CD4-positive, alpha-beta memory T cell (primary cell): ENCODE results near the gene FAM171A1. TPM values are rescaled to one million over a fixed set of nuclear protein-coding genes. Genes with fewer than 3 reads are reported as not detected.

Source experiments
- CTCF ChIA-PET: fragments of 350-600 bp; sonication (Branson Sonifier 250); formaldehyde crosslinking; loops from one replicate; lab custom pipeline; 2021; ENCODE audit warnings: inconsistent platforms; ENCODE audit not compliant: partially characterized antibody; lab: Charles Lee
- POLR2A ChIA-PET: fragments of 350-600 bp; sonication (Branson Sonifier 250); formaldehyde crosslinking; loops from one replicate; lab custom pipeline; 2021; ENCODE audit not compliant: partially characterized antibody; lab: Charles Lee
- DNase-seq, 5 donors: peaks; one replicate each; pipeline versions ENCODE4 v3.0.0 to v3.0.0-alpha.2; 2020 to 2022; ENCODE audit warnings: mixed read lengths in 1 of 5
- H3K27ac ChIP-seq: one replicate; pipeline ENCODE4 v1.7.0; 2013; ENCODE audit warnings: low read depth, low read length
- H3K27me3 ChIP-seq: 2 replicates; pipeline ENCODE4 v1.7.0; 2013; ENCODE audit warnings: mild to moderate bottlenecking, low read length, moderate library complexity; ENCODE audit not compliant: insufficient read depth
- H3K36me3 ChIP-seq: 2 replicates; pipeline ENCODE4 v1.7.0; 2013; ENCODE audit warnings: mild to moderate bottlenecking, low read length, moderate library complexity; ENCODE audit not compliant: insufficient read depth
- H3K4me1 ChIP-seq: 2 replicates; pipeline ENCODE4 v1.7.0; 2013; ENCODE audit warnings: mild to moderate bottlenecking, low read length, moderate library complexity; ENCODE audit not compliant: insufficient read depth
- H3K4me3 ChIP-seq, 2 donors: one replicate each; pipeline ENCODE4 v1.7.0; 2013; ENCODE audit warnings: low read length in 2 of 2, mild to moderate bottlenecking in 1 of 2
- H3K9me3 ChIP-seq, 2 donors: one replicate each; pipeline ENCODE4 v1.7.0; 2013; ENCODE audit warnings: low read length in 2 of 2, control low read depth in 1 of 2; ENCODE audit not compliant: control insufficient read depth in 1 of 2
- H3K27ac Mint-ChIP-seq, 7 donors: one replicate each; pipeline ENCODE4 v1.8.0; 2020 to 2021; ENCODE audit warnings: mixed read lengths in 7 of 7, mild to moderate bottlenecking in 6 of 7, inconsistent platforms in 3 of 7, moderate library complexity in 3 of 7
- H3K27me3 Mint-ChIP-seq, 2 donors: one replicate each; pipeline ENCODE4 v1.8.0; 2020 to 2021; ENCODE audit warnings: mixed read lengths in 2 of 2
- H3K36me3 Mint-ChIP-seq, 2 donors: one replicate each; pipeline ENCODE4 v1.8.0; 2020 to 2021; ENCODE audit warnings: mixed read lengths in 2 of 2, inconsistent platforms in 1 of 2, mild to moderate bottlenecking in 1 of 2
- H3K4me1 Mint-ChIP-seq, 4 donors: one replicate each; pipeline ENCODE4 v1.8.0; 2020 to 2021; ENCODE audit warnings: mixed read lengths in 4 of 4, mild to moderate bottlenecking in 1 of 4
- H3K4me3 Mint-ChIP-seq, 8 donors: one replicate each; pipeline ENCODE4 v1.8.0; 2020 to 2021; ENCODE audit warnings: mixed read lengths in 8 of 8, mild to moderate bottlenecking in 7 of 8, moderate library complexity in 6 of 8, inconsistent platforms in 3 of 8
- H3K9me3 Mint-ChIP-seq, 8 donors: one replicate each; pipeline ENCODE4 v1.8.0; 2020 to 2021; ENCODE audit warnings: mixed read lengths in 8 of 8, mild to moderate bottlenecking in 5 of 8, inconsistent platforms in 3 of 8, moderate library complexity in 1 of 8
- intact Hi-C: fragments of 100-400 bp; cut with micrococcal nuclease; formaldehyde crosslinking; loops from one replicate; pipeline ENCODE4 v1.15.1; 2023
- polyA plus RNA-seq, 2 donors: library from polyadenylated mRNA; unstranded; fragments of 300-500 nt; fragmentation: Illumina TruSeq; gene quantifications; one replicate each; pipeline ENCODE4 v1.2.3, GENCODE V29; 2021
- total RNA-seq, 2 experiments: library from RNA; stranded (reverse); gene quantifications; one replicate each; pipeline ENCODE4 v1.2.3, GENCODE V29; 2021

FAM171A1 gene
- total and polyA plus RNA-seq, 4 experiments from 2014 or later: 7.1 to 10.6 (median 8.6) TPM

GRCh38 chr10:15352201-15352600, 18.9 kb downstream of the FAM171A1 start:
- no peaks in the 10 kb centered on the region for H3K36me3 ChIP-seq
- Mint-ChIP-seq H3K4me1 (peaks cover 0 to 8% (median 2%) of the 10 kb centered on the region in 4 donors), H3K9me3 (peaks cover 0 to 2% (median 0%) of the 10 kb centered on the region in 8 donors), H3K27me3 (peaks cover 9 to 14% of the 10 kb centered on the region in 2 donors), H3K27ac (no peak overlapping the region), H3K4me3 (no peak overlapping the region), H3K36me3 (no peaks in the 10 kb centered on the region)
- ChIA-PET CTCF (no interaction called here), POLR2A (no interaction called here)
- no peak overlapping the region for H3K27ac ChIP-seq
- H3K9me3 ChIP-seq: no peaks in the 10 kb centered on the region
- DNase-seq: no peak
- intact Hi-C loops: no loop called here
- no peaks in the 10 kb centered on the region for H3K4me1 ChIP-seq
- H3K4me3 ChIP-seq: no peak overlapping the region
- peaks cover 4% of the 10 kb centered on the region for H3K27me3 ChIP-seq

DNA sequence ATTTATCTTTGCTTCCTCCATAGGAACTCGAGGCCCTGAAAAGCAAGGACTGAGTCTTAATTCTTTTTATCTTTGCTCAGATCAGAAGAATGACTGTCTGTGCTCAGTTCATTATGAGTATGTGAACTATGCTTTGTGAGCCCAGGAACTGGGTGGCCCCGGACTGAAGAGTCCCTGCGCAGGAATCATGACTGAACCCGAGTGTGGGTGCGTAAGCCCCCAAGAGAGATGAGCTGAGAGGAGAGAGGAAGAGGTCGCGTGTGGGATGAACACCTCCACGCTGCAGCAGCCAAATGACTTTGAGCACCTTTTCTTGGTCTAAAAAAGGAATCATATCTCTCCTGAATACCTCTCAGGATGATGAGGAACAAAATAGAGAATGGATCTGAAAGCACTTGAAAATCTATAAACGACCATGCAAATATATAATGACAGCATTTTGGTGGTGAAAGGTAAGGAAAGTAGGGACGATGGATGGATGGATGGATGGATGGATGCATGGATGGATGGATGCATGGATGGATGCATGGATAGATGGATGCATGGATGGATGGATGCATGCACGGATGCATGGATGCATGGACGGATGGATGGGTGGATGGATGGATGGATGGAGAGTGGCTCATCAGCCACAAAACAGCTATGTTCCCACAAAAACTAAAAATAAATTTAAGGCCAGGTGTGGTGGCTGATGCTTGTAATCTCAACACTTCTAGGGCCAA, 19.8 kb downstream of the FAM171A1 start:
- Mint-ChIP-seq H3K4me3 (no peak overlapping the region), H3K27me3 (peaks cover 12 to 14% of the 10 kb centered on the region in 2 donors), H3K4me1 (peaks cover 0 to 8% (median 2%) of the 10 kb centered on the region in 4 donors), H3K27ac (no peak overlapping the region), H3K36me3 (no peaks in the 10 kb centered on the region), H3K9me3 (peaks cover 0 to 2% (median 0%) of the 10 kb centered on the region in 8 donors)
- no peak for DNase-seq
- CTCF ChIA-PET: no interaction called here
- Histone ChIP-seq H3K4me3 (no peak overlapping the region), H3K36me3 (no peaks in the 10 kb centered on the region), H3K27me3 (peaks cover 4% of the 10 kb centered on the region), H3K27ac (no peak overlapping the region), H3K9me3 (no peaks in the 10 kb centered on the region), H3K4me1 (no peaks in the 10 kb centered on the region)
- intact Hi-C loops: no loop called here
- POLR2A ChIA-PET: no interaction called here

- no peaks in the 10 kb centered on the region for H3K4me1 ChIP-seq
- Mint-ChIP-seq H3K4me1 (peaks cover 0 to 8% (median 2%) of the 10 kb centered on the region in 4 donors), H3K27ac (no peak overlapping the region), H3K4me3 (peak overlapping the region in 1 of 8 donors; percentile 3), H3K9me3 (peaks cover 0 to 2% (median 0%) of the 10 kb centered on the region in 8 donors), H3K36me3 (no peaks in the 10 kb centered on the region), H3K27me3 (peaks cover 13 to 17% of the 10 kb centered on the region in 2 donors)
- intact Hi-C loops: no loop called here
- no peaks in the 10 kb centered on the region for H3K36me3 ChIP-seq
- ChIA-PET POLR2A (no interaction called here), CTCF (interaction anchor here (0.9 kb wide), 1 partner anchor 12 kb away, joined by 3 read pairs; no protein-coding TSS in a partner anchor)
- H3K9me3 ChIP-seq: no peaks in the 10 kb centered on the region
- no peak overlapping the region for H3K4me3 ChIP-seq
- H3K27ac ChIP-seq: no peak overlapping the region
- DNase-seq: no peak
- peaks cover 4% of the 10 kb centered on the region for H3K27me3 ChIP-seq
Measured at GRCh38 chr10:15349112-15349511, 22.0 kb downstream of the FAM171A1 start.

GRCh38 chr10:15348579-15348978, 22.5 kb downstream of the FAM171A1 start:
- H3K4me1 Mint-ChIP-seq: peaks cover 0 to 8% (median 2%) of the 10 kb centered on the region in 4 donors
- no peaks in the 10 kb centered on the region for H3K36me3 Mint-ChIP-seq
- H3K4me3 Mint-ChIP-seq: peak overlapping the region in 1 of 8 donors; percentile 3
- Histone ChIP-seq H3K9me3 (no peaks in the 10 kb centered on the region), H3K4me3 (no peak overlapping the region), H3K36me3 (no peaks in the 10 kb centered on the region), H3K27ac (no peak overlapping the region), H3K4me1 (no peaks in the 10 kb centered on the region), H3K27me3 (peaks cover 4% of the 10 kb centered on the region)
- POLR2A ChIA-PET: no interaction called here
- intact Hi-C loops: no loop called here
- H3K9me3 Mint-ChIP-seq: peaks cover 0 to 2% (median 0%) of the 10 kb centered on the region in 8 donors
- no peak overlapping the region for H3K27ac Mint-ChIP-seq
- DNase-seq: no peak
- CTCF ChIA-PET: interaction anchor here (0.9 kb wide), 1 partner anchor 13 kb away, joined by 3 read pairs; no protein-coding TSS in a partner anchor
- H3K27me3 Mint-ChIP-seq: peaks cover 13 to 17% of the 10 kb centered on the region in 2 donors

DNA sequence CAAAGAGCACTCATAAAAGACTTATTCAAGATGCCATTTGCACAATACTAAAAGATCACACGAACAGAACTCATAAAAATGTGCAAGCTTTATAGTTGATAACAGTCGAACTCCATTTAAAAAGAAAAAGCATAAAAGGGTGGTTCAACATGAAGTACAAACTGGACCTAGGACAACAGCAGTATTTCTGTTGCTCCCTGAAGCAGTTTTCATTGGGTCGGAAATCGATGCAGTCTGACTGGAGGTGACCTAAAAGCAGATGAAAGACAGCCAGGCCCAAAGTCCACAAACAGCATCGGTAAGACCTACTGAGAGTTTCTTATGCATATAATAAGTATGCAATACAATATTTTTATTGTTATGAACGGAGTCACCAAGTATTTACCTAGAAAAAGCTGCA, 23.9 kb downstream of the FAM171A1 start:
- intact Hi-C loops: no loop called here
- ChIA-PET POLR2A (no interaction called here), CTCF (no interaction called here)
- H3K27ac ChIP-seq: no peak overlapping the region
- no peaks in the 10 kb centered on the region for H3K4me1 ChIP-seq
- peaks cover 15 to 17% of the 10 kb centered on the region in 2 donors for H3K27me3 Mint-ChIP-seq
- H3K36me3 ChIP-seq: no peaks in the 10 kb centered on the region
- no peak overlapping the region for H3K4me3 Mint-ChIP-seq
- no peak for DNase-seq
- H3K4me3 ChIP-seq: no peak overlapping the region
- H3K27me3 ChIP-seq: peaks cover 4% of the 10 kb centered on the region
- no peak overlapping the region for H3K27ac Mint-ChIP-seq
- H3K9me3 ChIP-seq: no peaks in the 10 kb centered on the region
- peaks cover 0 to 8% (median 2%) of the 10 kb centered on the region in 4 donors for H3K4me1 Mint-ChIP-seq
- H3K9me3 Mint-ChIP-seq: peaks cover 0 to 2% (median 0%) of the 10 kb centered on the region in 8 donors
- no peaks in the 10 kb centered on the region for H3K36me3 Mint-ChIP-seq

DNA sequence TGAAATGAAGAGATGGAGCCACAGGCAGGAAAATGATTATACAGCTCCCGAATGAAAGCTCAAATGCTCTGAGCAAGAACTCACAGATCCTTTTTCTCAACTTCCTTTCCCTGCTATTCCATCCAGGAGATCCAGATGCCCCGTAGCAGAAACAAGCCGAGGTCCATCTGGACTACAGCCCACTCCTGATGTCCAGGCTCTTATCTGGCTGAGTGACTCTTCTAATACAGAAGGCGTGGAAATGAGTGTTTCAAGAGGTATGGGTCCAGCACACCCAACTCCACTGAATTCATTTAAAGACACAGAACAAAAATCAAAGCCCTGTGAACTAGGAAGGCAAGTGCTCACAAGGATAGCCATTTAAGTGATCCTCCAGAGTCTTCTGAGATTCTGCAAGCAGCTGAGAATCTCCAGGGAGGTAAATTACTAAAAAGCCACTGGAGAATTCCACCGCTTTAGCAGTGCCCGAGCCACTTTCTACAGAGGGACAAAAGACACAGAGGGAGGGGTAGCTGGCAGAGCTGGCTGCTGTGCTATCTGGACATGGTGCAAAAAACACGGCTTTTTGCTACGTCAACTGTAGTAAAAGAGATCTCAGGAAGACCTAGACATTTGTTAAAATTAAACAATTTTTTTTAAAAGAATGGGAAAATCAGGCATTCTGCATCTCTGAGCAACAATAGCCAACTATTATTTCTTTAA, 24.5 kb downstream of the FAM171A1 start:
- H3K4me3 Mint-ChIP-seq: no peak overlapping the region
- no peaks in the 10 kb centered on the region for H3K36me3 Mint-ChIP-seq
- Histone ChIP-seq H3K27me3 (peaks cover 4% of the 10 kb centered on the region), H3K4me1 (no peaks in the 10 kb centered on the region), H3K4me3 (no peak overlapping the region), H3K9me3 (no peaks in the 10 kb centered on the region), H3K27ac (no peak overlapping the region), H3K36me3 (no peaks in the 10 kb centered on the region)
- POLR2A ChIA-PET: no interaction called here
- DNase-seq: no peak
- intact Hi-C loops: no loop called here
- H3K27ac Mint-ChIP-seq: peak overlapping the region in 1 of 7 donors; percentile 57
- H3K4me1 Mint-ChIP-seq: peaks cover 0 to 7% (median 2%) of the 10 kb centered on the region in 4 donors
- CTCF ChIA-PET: no interaction called here
- peaks cover 16 to 17% of the 10 kb centered on the region in 2 donors for H3K27me3 Mint-ChIP-seq
- H3K9me3 Mint-ChIP-seq: peaks cover 0 to 2% (median 0%) of the 10 kb centered on the region in 8 donors

DNA sequence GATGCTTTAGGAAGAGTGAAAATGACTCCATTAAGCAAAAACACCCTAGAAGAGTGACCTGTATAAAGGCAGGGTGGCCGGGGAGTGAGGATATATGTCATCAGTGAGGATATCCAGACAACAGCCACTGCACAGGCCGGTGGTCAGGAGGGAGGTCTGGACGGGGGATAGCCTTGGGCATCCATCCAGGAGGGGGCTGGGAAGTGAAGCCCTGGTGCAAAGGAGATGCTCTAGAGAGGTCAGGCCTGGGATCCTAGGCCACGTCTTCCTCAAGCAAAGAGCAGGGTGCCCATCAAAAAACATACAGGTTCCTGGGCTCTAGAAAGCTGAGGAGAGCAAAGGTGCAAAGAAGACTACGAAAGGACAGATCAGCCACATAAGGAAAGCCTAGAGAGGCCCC, 25.6 kb downstream of the FAM171A1 start:
- no peaks in the 10 kb centered on the region for H3K9me3 Mint-ChIP-seq
- CTCF ChIA-PET: no interaction called here
- H3K4me1 ChIP-seq: no peaks in the 10 kb centered on the region
- no peaks in the 10 kb centered on the region for H3K36me3 ChIP-seq
- H3K36me3 Mint-ChIP-seq: no peaks in the 10 kb centered on the region
- H3K4me3 Mint-ChIP-seq: no peak overlapping the region
- H3K27ac ChIP-seq: no peak overlapping the region
- no peak for DNase-seq
- POLR2A ChIA-PET: no interaction called here
- H3K27me3 Mint-ChIP-seq: peaks cover 9 to 12% of the 10 kb centered on the region in 2 donors
- H3K27me3 ChIP-seq: no peaks in the 10 kb centered on the region
- H3K4me1 Mint-ChIP-seq: peaks cover 0 to 4% (median 0%) of the 10 kb centered on the region in 4 donors
- H3K27ac Mint-ChIP-seq: no peak overlapping the region
- no peaks in the 10 kb centered on the region for H3K9me3 ChIP-seq
- intact Hi-C loops: no loop called here
- no peak overlapping the region for H3K4me3 ChIP-seq
